ENCODE measurements around the gene RCOR3.

Gene RCOR3

DNA sequence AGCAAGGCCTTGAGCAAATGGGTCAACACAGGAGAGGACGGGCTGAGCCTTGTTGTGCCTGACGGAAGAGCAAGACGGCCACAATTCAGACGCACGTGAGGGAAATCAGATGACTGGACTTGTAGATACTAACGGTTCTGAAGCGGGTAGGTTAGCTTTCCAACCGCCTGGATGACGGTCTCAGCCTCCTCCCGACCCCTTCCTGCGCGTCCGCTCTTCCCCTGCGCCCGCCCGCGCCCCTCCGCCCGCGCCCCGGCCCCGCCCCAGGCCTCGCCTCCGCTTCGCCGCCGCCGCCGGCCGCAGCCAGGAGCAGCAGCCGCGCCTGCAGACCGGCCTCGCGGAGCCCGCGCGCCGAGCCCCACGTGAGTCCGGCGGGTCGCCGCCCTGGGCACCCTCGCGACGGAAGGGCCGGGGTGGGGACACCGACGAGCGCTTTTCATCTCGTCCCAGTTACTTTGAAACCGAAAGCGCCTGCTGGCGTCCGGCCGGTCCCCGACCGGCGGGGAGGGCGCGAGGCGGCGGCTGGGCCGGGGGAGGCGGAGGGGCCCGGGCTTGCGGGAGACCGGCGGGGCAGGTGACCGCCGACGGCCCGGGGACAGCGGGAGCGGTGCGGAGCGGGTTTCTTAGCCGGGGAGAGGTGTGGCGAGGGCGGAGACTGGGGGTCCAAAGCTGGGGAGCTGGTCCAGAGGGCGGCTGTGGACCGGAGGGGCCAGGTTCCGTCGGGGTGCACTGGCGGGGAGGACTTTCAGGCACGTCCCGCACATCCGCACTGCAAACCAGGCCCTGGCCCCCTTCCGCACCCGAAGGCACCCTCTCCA, 67.6 kb downstream of the RCOR3 start, which contains the start of gene TRAF5:
Gene TRAF5 (plus strand): TSS at position 306 of the 818 bp plus-strand sequence. CDS start 26,407 bp downstream, outside the sequence.
- Mint-ChIP-seq H3K27ac (peak within 1 kb of the TSS; percentile 96), H3K4me1 (ENCODE audit: low read depth) (peaks cover 84% of the 10 kb centered on the region), H3K9me3 (no peaks in the 10 kb centered on the region), H3K27me3 (no peaks in the 10 kb centered on the region), H3K36me3 (ENCODE audit: low read depth) (peaks cover 23% of the 10 kb centered on the region), H3K4me3 (peak within 1 kb of the TSS; percentile 90)

DNA sequence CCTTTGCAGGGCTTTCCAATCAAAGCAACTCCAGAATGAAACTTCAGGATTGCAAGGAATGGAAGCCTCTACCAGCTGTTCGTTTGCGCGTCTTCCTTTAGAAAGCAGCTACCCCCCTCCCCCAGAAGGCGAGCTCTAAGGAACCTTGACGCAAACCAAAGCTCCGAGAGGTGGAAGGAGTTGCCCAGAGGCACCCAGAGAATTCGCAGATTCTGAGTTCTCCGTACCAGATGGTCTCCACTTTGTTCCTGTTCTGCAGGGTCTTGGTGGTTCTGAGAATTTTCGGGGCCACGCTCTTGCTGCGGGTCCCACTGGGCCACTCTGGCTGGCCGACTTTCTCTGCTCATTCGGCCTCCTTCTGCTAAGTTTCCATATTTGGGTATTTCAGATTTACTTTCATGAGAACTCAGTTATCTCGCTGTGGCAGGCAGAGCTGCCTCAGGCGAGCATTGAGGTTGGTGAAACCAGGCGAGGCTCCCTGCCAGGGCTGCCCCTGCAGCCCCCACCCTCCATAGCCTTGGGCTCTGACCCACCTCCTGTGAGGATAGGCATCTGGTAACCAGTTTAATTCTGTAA, 68.3 kb downstream of the RCOR3 start:
- H3K4me1 Mint-ChIP-seq (ENCODE audit: low read depth): peaks cover 84% of the 10 kb centered on the region
- H3K9me3 Mint-ChIP-seq: no peaks in the 10 kb centered on the region
- peak overlapping the region; percentile 94 for H3K27ac Mint-ChIP-seq
- no peaks in the 10 kb centered on the region for H3K27me3 Mint-ChIP-seq
- peaks cover 23% of the 10 kb centered on the region for H3K36me3 Mint-ChIP-seq (ENCODE audit: low read depth)
- peak overlapping the region; percentile 82 for H3K4me3 Mint-ChIP-seq

DNA sequence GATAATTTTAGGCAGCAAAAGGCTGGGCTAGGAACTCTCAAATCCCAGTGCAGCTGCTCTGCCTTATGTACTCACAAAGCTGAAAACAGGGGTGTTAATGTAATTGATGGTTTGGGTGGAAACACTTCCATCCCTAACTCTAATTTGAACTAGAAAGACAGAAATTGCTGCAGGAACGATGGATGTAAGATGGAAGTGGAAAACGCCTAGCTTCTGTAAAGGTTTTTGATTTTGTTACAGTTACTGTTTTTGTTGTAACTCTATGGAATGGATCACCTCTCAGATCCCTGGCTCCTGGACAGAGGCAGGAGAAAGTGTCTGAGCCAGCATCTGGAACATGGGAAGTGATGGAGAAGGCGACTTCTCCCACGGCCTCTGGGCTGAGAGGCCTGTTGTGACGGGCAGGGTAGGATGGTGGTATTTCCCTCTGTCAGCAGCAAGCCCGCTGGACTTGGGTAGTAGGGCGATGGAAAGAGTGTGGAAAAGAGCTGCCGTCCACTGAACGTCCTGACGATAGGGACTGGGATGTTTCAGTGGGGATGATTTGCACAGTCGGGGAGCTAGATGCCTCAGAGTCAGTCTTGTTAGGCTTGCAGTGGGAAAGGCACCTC, 69.0 kb downstream of the RCOR3 start:
- peak overlapping the region; percentile 82 for H3K4me3 Mint-ChIP-seq
- H3K4me1 Mint-ChIP-seq (ENCODE audit: low read depth): peaks cover 84% of the 10 kb centered on the region
- H3K36me3 Mint-ChIP-seq (ENCODE audit: low read depth): peaks cover 23% of the 10 kb centered on the region
- H3K27me3 Mint-ChIP-seq: no peaks in the 10 kb centered on the region
- no peaks in the 10 kb centered on the region for H3K9me3 Mint-ChIP-seq
- H3K27ac Mint-ChIP-seq: peak overlapping the region; percentile 94

- H3K27me3 Mint-ChIP-seq: no peaks in the 10 kb centered on the region
- peaks cover 28% of the 10 kb centered on the region for H3K36me3 Mint-ChIP-seq (ENCODE audit: low read depth)
- peak overlapping the region; percentile 60 for H3K27ac Mint-ChIP-seq
- H3K4me1 Mint-ChIP-seq (ENCODE audit: low read depth): peaks cover 82% of the 10 kb centered on the region
- H3K9me3 Mint-ChIP-seq: no peaks in the 10 kb centered on the region
- H3K4me3 Mint-ChIP-seq: peak overlapping the region; percentile 82
Measured at GRCh38 chr1:211328866-211329475, 69.8 kb downstream of the RCOR3 start.

DNA sequence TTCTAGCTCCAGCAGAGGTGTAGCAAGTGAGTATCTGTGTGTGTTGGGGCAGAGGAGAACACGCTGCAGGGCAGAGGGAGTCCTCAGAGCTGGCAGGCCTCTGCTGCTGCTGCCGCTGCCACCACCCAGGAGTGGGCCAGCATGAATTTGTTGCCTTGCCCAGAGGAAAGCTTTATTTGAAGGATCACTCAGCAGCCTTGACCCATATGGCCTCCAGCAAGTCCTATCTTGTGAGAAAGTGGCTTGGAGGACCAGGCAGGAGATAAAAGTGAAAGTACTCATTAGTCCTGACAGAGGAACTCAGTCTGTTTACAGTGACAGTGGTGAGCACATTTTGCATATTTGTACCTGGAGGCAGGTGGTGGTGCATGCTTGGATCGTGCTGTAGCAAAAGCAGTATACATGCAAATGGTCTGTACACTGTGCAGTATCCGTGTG, 70.6 kb downstream of the RCOR3 start:
- no peaks in the 10 kb centered on the region for H3K9me3 Mint-ChIP-seq
- peaks cover 31% of the 10 kb centered on the region for H3K36me3 Mint-ChIP-seq (ENCODE audit: low read depth)
- peaks cover 86% of the 10 kb centered on the region for H3K4me1 Mint-ChIP-seq (ENCODE audit: low read depth)
- peak overlapping the region; percentile 60 for H3K27ac Mint-ChIP-seq
- H3K27me3 Mint-ChIP-seq: no peaks in the 10 kb centered on the region
- H3K4me3 Mint-ChIP-seq: peak overlapping the region; percentile 82

DNA sequence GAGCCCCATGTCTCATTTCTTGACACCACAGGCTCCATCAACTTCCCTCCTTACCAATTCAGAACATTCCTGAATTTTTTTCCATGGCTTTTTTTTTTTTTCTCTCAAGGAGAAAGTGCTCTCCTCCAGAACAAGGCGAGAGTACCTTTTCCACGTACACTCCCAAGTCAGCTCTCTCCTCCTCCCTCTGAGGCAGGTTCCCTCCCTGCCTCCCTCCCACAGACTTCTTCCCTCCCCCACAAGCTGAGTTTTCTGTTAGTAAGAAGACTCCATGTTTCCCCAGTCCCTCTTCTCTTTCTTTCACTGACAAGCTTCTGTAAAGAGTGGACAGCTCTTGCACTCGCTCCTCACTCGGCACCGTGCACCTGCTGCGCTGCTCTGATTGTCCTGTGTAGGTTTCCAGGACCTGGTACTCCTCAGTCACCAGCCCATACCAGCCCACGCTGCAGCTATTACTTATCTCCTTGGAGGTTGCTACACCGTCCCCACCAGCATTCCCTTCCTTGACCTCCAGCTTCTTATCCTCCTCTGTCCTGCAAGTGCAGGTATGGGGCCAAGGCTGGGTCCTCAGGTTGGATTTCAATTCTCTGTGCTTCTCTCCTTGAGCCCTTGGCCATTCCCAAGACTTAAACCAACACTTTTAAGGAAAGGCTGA, 71.2 kb downstream of the RCOR3 start:
- H3K36me3 Mint-ChIP-seq (ENCODE audit: low read depth): peaks cover 37% of the 10 kb centered on the region

GRCh38 chr1:211331011-211331709, 72.0 kb downstream of the RCOR3 start:
- peaks cover 38% of the 10 kb centered on the region for H3K36me3 Mint-ChIP-seq (ENCODE audit: low read depth)
- H3K27me3 Mint-ChIP-seq: no peaks in the 10 kb centered on the region
- H3K4me3 Mint-ChIP-seq: peak overlapping the region; percentile 82
- H3K9me3 Mint-ChIP-seq: no peaks in the 10 kb centered on the region
- H3K27ac Mint-ChIP-seq: peak overlapping the region; percentile 60
- H3K4me1 Mint-ChIP-seq (ENCODE audit: low read depth): peaks cover 87% of the 10 kb centered on the region

More for the DNA sequence above, 71.2 kb downstream of the RCOR3 start:
- H3K27ac Mint-ChIP-seq: peak overlapping the region; percentile 60
- no peaks in the 10 kb centered on the region for H3K27me3 Mint-ChIP-seq
- H3K4me1 Mint-ChIP-seq (ENCODE audit: low read depth): peaks cover 86% of the 10 kb centered on the region
- peak overlapping the region; percentile 82 for H3K4me3 Mint-ChIP-seq
- H3K9me3 Mint-ChIP-seq: no peaks in the 10 kb centered on the region

- Mint-ChIP-seq H3K27ac (peak overlapping the region; percentile 19), H3K4me3 (no peak overlapping the region)
Measured at GRCh38 chr1:211332036-211332616, 73.0 kb downstream of the RCOR3 start.

DNA sequence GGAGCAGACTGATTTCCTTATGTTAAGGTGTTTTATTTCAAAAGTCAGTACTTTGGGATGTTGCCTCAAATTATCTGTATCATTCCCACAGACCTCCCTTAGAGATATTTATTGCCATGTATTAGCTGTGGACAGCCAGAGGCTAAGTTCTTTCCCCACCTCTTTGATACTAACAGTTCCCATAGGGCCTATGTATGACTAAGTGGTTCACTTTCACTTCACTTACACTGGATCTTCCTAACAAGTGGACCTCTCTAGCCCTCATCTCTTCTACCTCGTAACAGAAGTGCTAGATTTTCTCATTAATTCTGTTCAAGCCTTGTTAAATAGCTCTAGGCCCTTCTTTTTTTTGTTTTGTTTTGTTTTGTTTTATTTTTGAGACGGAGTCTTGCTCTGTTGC, 73.7 kb downstream of the RCOR3 start:
- Mint-ChIP-seq H3K36me3 (ENCODE audit: low read depth) (peaks cover 48% of the 10 kb centered on the region), H3K4me3 (no peak overlapping the region)

More at GRCh38 chr1:211332036-211332616, 73.0 kb downstream of the RCOR3 start:
- peaks cover 42% of the 10 kb centered on the region for H3K36me3 Mint-ChIP-seq (ENCODE audit: low read depth)
- no peaks in the 10 kb centered on the region for H3K9me3 Mint-ChIP-seq
- peaks cover 94% of the 10 kb centered on the region for H3K4me1 Mint-ChIP-seq (ENCODE audit: low read depth)
- H3K27me3 Mint-ChIP-seq: no peaks in the 10 kb centered on the region

GRCh38 chr1:211333906-211334305, 74.7 kb downstream of the RCOR3 start:
- Mint-ChIP-seq H3K36me3 (ENCODE audit: low read depth) (peaks cover 49% of the 10 kb centered on the region), H3K9me3 (no peaks in the 10 kb centered on the region), H3K27ac (peak overlapping the region; percentile 21), H3K27me3 (no peaks in the 10 kb centered on the region), H3K4me3 (no peak overlapping the region), H3K4me1 (ENCODE audit: low read depth) (peaks cover 98% of the 10 kb centered on the region)

More for the DNA sequence above, 73.7 kb downstream of the RCOR3 start:
- Mint-ChIP-seq H3K27ac (peak overlapping the region; percentile 5), H3K4me1 (ENCODE audit: low read depth) (peaks cover 98% of the 10 kb centered on the region), H3K9me3 (no peaks in the 10 kb centered on the region), H3K27me3 (no peaks in the 10 kb centered on the region)

DNA sequence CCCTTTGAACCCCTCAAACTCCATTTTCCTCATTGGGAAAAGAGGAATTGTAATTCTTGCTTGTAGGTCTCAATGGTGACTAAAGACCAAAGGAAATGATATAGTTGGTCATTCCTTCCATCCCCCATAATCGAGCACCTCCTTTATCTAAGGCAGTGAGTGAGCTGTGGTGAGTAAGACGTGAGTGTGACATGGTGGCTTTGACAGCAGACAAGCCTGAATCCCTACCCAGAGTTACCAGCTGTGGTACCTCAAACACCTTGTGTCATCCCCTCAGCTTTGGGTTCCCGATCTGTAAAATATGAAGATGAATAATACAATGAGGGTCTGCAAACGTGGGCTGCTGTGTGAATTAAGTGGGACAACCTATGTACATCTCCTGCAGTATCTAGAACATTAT, 75.8 kb downstream of the RCOR3 start:
- Mint-ChIP-seq H3K9me3 (no peaks in the 10 kb centered on the region), H3K4me3 (peak overlapping the region; percentile 63), H3K36me3 (ENCODE audit: low read depth) (peaks cover 45% of the 10 kb centered on the region), H3K4me1 (ENCODE audit: low read depth) (peaks cover 98% of the 10 kb centered on the region), H3K27me3 (no peaks in the 10 kb centered on the region), H3K27ac (peak overlapping the region; percentile 82)

DNA sequence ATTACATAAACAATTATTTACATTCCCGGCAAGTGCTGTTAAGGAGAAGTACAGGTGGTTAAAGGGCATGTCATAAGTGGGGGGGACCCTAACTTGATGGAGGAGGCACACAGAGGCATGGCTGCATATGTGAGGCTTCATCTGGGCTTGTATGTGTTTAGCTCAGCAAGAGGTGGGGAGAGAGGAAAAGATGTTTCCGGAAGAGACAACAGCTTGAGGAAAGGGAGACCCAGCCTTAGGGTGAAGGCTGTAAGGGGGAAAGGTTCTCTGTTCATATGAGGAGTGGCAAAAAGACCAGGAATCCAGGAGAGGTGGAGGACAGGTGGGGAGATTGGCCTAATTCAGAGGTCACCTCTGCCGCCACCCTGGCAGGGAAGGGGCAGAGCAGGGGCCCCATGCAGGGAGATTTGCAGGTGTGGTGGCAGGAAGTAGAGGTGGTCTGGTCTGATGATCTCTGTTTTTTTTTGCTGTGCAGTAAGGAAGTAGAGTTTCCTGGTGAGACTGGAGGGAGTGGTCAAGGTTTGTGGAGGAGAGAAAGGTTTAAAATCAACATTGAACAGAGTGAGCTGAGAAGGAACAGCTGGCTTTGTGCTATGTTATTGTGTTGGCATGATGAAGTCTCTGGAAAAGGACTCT, 76.5 kb downstream of the RCOR3 start:
- Mint-ChIP-seq H3K27me3 (no peaks in the 10 kb centered on the region), H3K36me3 (ENCODE audit: low read depth) (peaks cover 40% of the 10 kb centered on the region)

GRCh38 chr1:211336161-211336560, 77.0 kb downstream of the RCOR3 start:
- Mint-ChIP-seq H3K27me3 (no peaks in the 10 kb centered on the region), H3K4me1 (ENCODE audit: low read depth) (peaks cover 98% of the 10 kb centered on the region), H3K27ac (peak overlapping the region; percentile 82), H3K9me3 (no peaks in the 10 kb centered on the region), H3K4me3 (peak overlapping the region; percentile 63), H3K36me3 (ENCODE audit: low read depth) (peaks cover 40% of the 10 kb centered on the region)

More for the DNA sequence above, 76.5 kb downstream of the RCOR3 start:
- H3K4me3 Mint-ChIP-seq: peak overlapping the region; percentile 63
- peak overlapping the region; percentile 82 for H3K27ac Mint-ChIP-seq
- H3K9me3 Mint-ChIP-seq: no peaks in the 10 kb centered on the region
- peaks cover 98% of the 10 kb centered on the region for H3K4me1 Mint-ChIP-seq (ENCODE audit: low read depth)

Data from stimulated activated naive CD8-positive, alpha-beta T cell treated with anti-CD3 and anti-CD28 coated beads, Interleukin-15, Interleukin-2, amounts not matched to agents 100 ng/mL and 50 ng/mL, for 24 hours (primary cell).